Erythroblast (primary cell): ENCODE data around the gene OTOG.

Source experiments
- GATA1 ChIP-seq: IDR thresholded peaks from 2 replicates; pipeline ENCODE4 v1.6.1; 2011; ENCODE audit warnings: low read depth, mild to moderate bottlenecking, control low read depth, low read length, moderate library complexity
- POLR2A ChIP-seq: IDR thresholded peaks from 2 replicates; pipeline ENCODE4 v1.6.1; 2011; ENCODE audit warnings: mild to moderate bottlenecking, low read length

DNA sequence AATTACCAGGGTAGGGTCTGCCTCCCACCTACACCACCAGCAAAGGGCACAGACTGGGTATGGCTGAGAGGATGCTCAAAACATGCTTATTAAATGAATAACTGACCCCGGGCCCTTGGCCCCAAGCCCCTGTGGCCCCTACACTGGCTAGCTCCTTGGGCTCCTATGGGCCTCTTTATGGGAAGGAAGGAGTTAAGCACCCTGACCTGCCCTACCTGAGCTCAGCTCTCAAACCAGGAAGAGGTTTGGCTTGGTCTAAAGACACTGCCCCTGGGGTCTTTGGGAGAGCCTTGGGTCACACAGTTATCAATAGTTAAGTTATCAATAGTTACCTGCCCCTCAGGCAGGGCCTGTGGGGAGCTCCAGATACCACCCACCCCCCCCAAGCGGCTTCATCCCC is 4.0 kb upstream of the OTOG start:
- TF ChIP-seq POLR2A: no peak
- TF ChIP-seq GATA1: no peak
